Suprapubic skin (tissue), 4 donors: ENCODE data around the gene LRRC8E. TPM values are rescaled to one million over a fixed set of nuclear protein-coding genes. Genes with fewer than 3 reads are reported as not detected.
A peak's percentile ranks its signal among the peaks of the same experiment; 100 is the strongest.
"Not testable (repeated sequence)": the region's sequence is repeated elsewhere in the genome, so short reads cannot be mapped to it uniquely, and the experiment has no call there.

ENCODE experiments used
- DNase-seq, 2 donors: peaks; one replicate each; pipeline ENCODE4 v3.0.0-alpha.2; 2019; ENCODE audit warnings: low spot score in 2 of 2
- H3K27ac ChIP-seq: fragments of 200-600 bp; sonication (generic); one replicate; pipeline ENCODE4 v1.5.1; 2019
- H3K27me3 ChIP-seq: fragments of 200-600 bp; sonication (generic); one replicate; pipeline ENCODE4 v1.5.1; 2019
- H3K36me3 ChIP-seq: fragments of 200-600 bp; sonication (generic); one replicate; pipeline ENCODE4 v1.5.1; 2019
- H3K4me1 ChIP-seq: fragments of 200-600 bp; sonication (generic); one replicate; pipeline ENCODE4 v1.5.1; 2019
- H3K4me3 ChIP-seq: fragments of 200-600 bp; sonication (generic); one replicate; pipeline ENCODE4 v1.5.1; 2019; ENCODE audit warnings: mild to moderate bottlenecking
- H3K9me3 ChIP-seq: fragments of 200-600 bp; sonication (generic); one replicate; pipeline ENCODE4 v1.5.1; 2019
- EP300 ChIP-seq: sonication (generic); formaldehyde crosslinking; IDR thresholded peaks from one replicate; pipeline ENCODE4 v1.6.1; 2017; ENCODE audit warnings: antibody characterized with exemption
- POLR2A ChIP-seq, 2 donors: fragments of 450-650 bp; IDR thresholded peaks; one replicate each; pipeline ENCODE4 v1.6.1; 2017; ENCODE audit warnings: antibody characterized with exemption in 2 of 2, mild to moderate bottlenecking in 2 of 2, moderate library complexity in 2 of 2
- POLR2AphosphoS5 ChIP-seq, 3 donors: sonication (generic); formaldehyde crosslinking; IDR thresholded peaks; one replicate each; pipeline ENCODE4 v1.6.1; 2017; ENCODE audit warnings: antibody characterized with exemption in 3 of 3
- WGBS: methylation state at CpG from one replicate; pipeline ENCODE4 v1.1.5; 2018; 5-methylcytosine and 5-hydroxymethylcytosine counted together
- total RNA-seq, 4 donors: library from RNA; depleted of rRNA; stranded (reverse); fragments of >200 nt; gene quantifications; one replicate each; pipeline ENCODE4 v1.1.0, GENCODE V29; 2016
- TF ChIP-seq, protein P1 (sequence below), 2 donors: fragments of 200-600 bp in 1 of 2; fragments of 450-650 bp in 1 of 2; sonication (generic) in 1 of 2; IDR thresholded peaks; one replicate each; pipeline ENCODE4 v1.5.1; 2016 to 2019; ENCODE audit warnings: antibody characterized with exemption in 2 of 2, mild to moderate bottlenecking in 1 of 2, moderate library complexity in 1 of 2

The LRRC8E gene
- total RNA-seq, 4 donors from 2014 or later = 15.2 to 41.6 (median 30.9) TPM

DNA sequence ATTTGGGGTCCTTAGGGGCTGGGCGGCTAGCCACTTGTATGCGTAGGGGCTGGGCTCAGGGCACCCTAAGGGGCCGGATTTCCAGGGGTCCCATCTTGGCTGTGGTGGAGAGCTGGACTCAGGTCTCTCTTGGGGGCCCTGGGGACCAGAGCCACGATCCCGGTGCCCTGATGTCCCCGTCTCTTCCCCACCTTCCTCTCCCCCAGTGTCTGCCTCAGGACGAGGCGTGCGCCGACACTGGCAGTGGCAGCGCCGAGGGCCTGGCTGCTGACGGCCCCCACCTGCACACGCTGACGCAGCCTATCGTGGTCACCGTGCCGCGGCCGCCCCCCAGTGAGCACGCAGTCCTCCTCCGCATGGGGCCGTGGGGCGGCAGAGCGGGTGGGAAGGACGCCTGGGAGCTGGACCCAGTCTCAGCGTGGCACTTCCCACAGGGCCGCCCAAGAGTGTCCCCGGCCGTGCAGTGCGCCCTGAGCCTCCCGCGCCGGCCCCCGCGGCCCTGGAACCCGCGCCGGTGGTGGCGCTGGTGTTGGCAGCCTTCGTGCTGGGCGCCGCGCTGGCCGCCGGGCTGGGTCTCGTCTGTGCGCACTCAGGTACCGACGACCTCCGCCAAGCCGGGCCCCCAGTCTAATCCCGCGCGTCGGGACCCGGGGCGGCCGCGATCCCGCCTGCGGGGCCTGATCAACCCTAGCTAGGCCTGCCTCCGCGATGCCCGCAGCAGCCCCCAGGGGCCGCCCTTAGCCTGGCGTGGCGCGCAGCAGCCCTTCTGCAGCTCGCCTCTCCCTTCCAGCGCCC is 29.2 kb downstream of the LRRC8E start:
- TF ChIP-seq, protein P1, sequence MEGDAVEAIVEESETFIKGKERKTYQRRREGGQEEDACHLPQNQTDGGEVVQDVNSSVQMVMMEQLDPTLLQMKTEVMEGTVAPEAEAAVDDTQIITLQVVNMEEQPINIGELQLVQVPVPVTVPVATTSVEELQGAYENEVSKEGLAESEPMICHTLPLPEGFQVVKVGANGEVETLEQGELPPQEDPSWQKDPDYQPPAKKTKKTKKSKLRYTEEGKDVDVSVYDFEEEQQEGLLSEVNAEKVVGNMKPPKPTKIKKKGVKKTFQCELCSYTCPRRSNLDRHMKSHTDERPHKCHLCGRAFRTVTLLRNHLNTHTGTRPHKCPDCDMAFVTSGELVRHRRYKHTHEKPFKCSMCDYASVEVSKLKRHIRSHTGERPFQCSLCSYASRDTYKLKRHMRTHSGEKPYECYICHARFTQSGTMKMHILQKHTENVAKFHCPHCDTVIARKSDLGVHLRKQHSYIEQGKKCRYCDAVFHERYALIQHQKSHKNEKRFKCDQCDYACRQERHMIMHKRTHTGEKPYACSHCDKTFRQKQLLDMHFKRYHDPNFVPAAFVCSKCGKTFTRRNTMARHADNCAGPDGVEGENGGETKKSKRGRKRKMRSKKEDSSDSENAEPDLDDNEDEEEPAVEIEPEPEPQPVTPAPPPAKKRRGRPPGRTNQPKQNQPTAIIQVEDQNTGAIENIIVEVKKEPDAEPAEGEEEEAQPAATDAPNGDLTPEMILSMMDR (IDR thresholded peaks at IDR 0.05) = peak; percentile 21 to 67
- TF ChIP-seq EP300 = no peak
- WGBS = under 1% methylated on average over 58 of the region's 71 CpGs
- DNase-seq = no peak
- Histone ChIP-seq H3K27me3 (peaks cover 50% of the 10 kb centered on the region), H3K4me3 (peak overlapping the region; percentile 45), H3K9me3 (no peaks in the 10 kb centered on the region), H3K4me1 (peaks cover 65% of the 10 kb centered on the region), H3K27ac (no peak overlapping the region), H3K36me3 (peaks cover 16% of the 10 kb centered on the region)

DNA sequence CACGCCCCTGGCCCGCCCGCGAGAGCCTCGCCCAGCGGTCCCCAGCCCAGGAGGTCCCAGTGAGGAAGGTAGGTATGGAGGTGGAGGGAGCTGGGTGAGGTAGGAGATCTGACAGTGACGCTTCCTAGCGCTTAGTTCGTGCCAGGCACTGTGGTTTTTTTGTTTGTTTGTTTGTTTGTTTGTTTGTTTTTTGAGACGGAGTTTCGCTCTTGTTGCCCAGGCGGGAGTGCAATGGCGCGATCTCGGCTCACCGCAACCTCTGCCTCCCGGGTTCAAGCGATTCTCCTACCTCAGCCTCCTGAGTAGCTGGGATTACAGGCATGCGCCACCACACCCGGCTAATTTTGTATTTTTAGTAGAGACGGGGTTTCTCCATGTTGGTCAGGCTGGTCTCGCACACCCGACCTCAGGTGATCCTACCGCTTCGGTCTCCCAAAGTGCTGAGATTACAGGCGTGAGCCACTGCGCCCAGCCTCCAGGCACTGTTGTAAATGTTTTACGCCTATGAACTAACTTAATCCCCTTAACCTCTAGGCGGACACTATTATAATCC is 29.8 kb downstream of the LRRC8E start:
- 32% methylated on average over 29 of the region's 29 CpGs for WGBS
- TF ChIP-seq, protein P1 (IDR thresholded peaks at IDR 0.05) = peak in 1 of 2 donors; percentile 4
- peaks cover 16% of the 10 kb centered on the region for H3K36me3 ChIP-seq
- not testable (repeated sequence) for H3K9me3 ChIP-seq, H3K27ac ChIP-seq, DNase-seq
- peaks cover 50% of the 10 kb centered on the region for H3K27me3 ChIP-seq
- H3K4me1 ChIP-seq = peaks cover 68% of the 10 kb centered on the region
- H3K4me3 ChIP-seq = peak overlapping the region; percentile 45

DNA sequence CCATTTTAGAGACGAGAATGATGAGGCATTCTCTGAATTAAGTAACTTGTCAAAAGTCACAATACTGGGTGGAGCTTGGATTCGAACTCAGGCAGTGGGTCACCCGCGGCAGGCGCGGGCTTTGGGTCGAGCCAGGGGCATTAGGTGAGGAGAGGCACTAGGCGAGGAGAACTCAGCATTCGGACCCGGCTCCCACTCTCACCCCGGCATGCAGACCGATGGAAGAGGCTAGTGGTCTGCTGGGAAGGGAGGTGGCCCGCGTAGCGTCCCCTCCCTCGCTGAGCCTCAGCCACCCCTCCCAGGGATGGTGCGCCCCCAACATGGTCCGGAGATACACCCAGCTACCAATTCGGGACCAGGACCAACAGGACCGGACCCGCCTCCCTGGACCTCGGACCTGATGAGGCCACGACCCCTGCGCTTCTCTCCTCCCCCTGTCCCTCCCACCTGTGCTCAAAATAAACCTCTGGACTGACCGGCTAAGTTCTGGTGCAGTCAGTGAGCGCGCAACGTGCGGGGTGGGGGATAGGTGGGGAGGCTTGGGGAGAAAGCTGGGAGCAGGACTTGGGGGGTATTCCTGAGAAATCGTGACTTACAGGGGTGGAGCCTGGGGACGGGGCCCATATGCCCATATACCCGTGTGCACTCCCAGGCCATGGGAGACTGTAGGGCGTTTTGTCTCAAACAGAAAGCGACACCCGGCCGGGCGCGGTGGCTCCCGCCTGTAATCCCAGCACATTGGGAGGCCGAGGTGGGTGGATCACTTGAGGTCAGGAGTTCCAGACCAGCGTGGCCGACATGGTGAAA is 30.5 kb downstream of the LRRC8E start:
- 55% methylated on average over 42 of the region's 42 CpGs for WGBS
- DNase-seq = no peak
- H3K36me3 ChIP-seq = peaks cover 16% of the 10 kb centered on the region
- peaks cover 50% of the 10 kb centered on the region for H3K27me3 ChIP-seq
- no peak overlapping the region for H3K27ac ChIP-seq
- H3K4me3 ChIP-seq = no peak overlapping the region
- H3K4me1 ChIP-seq = peaks cover 71% of the 10 kb centered on the region
- TF ChIP-seq, protein P1 (IDR thresholded peaks at IDR 0.05) = no peak
- no peak for TF ChIP-seq POLR2AphosphoS5 (IDR thresholded peaks at IDR 0.05)
- no peak for TF ChIP-seq EP300
- H3K9me3 ChIP-seq = no peaks in the 10 kb centered on the region

DNA sequence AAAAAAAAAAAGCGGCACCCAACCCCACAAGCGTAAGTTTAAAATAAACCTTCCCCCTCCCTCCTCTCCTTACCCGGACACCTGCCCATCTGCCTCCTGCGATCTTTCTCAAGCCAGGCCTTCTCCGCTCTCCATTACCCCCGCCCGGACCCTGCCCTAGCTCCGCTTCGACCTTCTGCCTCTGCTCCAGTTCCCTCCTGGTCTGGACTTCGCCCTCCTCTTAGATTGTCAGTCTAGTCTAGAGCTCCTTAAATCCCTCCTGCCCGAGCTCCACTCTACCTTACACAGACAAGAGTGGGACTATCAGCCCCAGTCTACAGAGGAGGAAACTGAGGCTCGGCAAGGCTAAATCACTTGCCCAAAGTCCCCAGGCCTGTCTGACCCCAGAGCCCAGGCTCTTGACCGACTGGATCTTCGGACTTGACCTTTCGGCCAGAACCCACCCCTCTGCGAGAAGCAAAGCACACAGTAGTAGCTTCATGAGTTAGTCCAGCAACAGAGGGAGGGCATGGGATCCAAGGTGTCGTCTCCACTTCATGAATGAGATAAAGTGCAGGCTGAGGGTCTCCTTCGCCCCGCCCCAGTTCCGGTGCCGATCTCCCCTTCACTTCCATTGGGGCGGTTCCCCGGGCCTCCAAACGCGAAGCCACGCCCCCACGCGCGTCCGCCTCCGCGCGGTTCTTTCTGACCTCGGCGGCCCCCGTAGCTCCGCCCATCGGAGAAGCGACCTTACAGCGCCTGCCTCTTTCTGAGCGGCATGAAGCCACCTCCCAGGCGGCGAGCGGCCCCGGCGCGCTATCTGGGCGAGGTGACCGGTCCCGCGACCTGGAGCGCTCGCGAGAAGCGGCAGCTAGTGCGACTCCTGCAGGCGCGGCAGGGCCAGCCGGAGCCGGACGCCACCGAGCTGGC is 31.6 kb downstream of the LRRC8E start, which contains the start of gene SNAPC2:
SNAPC2 (plus strand) TSS at position 729 of the 909 bp plus-strand sequence; CDS start at position 758, 29 bp downstream.
- H3K27ac ChIP-seq = peak within 1 kb of the TSS; percentile 90
- H3K4me1 ChIP-seq = peaks cover 81% of the 10 kb centered on the region
- H3K9me3 ChIP-seq = no peaks in the 10 kb centered on the region
- peaks cover 16% of the 10 kb centered on the region for H3K36me3 ChIP-seq
- peak within 1 kb of the TSS; percentile 77 for H3K4me3 ChIP-seq
- WGBS = 12% methylated on average over 54 of the region's 62 CpGs
- TF ChIP-seq POLR2AphosphoS5 (IDR thresholded peaks at IDR 0.05) (peak in 2 of 3 donors; percentile 87 to 95), POLR2A (IDR thresholded peaks at IDR 0.05) (no peak), EP300 (no peak)
- TF ChIP-seq, protein P1 (IDR thresholded peaks at IDR 0.05) = no peak
- peaks cover 42% of the 10 kb centered on the region for H3K27me3 ChIP-seq
- DNase-seq = peak; percentile 98
